HG03432 (cell line): Measurements from ENCODE around the gene ST8SIA1.
"Not testable (repeated sequence)": the region's sequence is repeated elsewhere in the genome, so short reads cannot be mapped to it uniquely, and the experiment has no call there.

Experiments
- ATAC-seq: cut with Tn5 transposase; IDR thresholded peaks from one replicate; pipeline ENCODE4 v1.9.1; 2021; ENCODE audit warnings: mild to moderate bottlenecking, moderate library complexity; ENCODE audit not compliant: unreplicated experiment

Gene ST8SIA1

DNA sequence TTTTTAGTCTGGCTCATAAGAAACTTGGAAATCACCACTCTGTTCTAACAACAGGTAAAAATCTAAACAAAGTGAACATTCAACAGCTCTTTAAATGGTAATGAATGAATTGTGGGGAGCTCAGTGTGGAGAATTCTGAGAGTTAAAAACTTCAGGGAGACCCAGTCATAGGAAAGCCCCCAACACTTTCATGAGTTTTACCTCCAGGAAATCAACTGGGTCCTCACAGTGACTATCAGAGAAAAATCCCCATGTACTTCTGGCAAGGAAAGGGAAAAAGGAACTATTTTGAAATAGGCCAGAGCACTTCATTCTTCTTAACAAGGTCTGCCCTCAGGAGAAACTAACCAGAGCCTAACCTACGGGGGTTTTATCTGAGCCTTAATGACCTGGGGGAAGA is 153.8 kb downstream of the ST8SIA1 start:
- no peak for ATAC-seq

GRCh38 chr12:22173177-22173576 is 161.3 kb downstream of the ST8SIA1 start:
- no peak for ATAC-seq

DNA sequence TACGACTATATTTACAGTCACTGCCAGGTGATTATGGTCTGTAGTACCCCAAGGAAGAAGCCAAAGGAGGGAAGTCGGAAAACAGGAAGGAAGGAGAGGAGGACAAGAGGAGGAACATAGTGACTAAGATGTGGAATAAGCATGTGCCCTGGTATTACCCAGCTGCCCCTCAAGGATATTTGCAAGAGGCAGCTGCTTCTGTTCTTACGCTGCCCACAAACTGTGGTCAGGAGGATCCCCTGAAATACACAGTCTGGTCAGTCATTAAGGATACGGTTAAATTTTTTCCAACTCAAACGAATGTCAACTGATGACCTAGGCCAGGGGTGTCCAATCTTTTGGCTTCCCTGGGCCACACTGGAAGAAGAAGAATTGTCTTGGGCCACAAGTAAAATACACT is 162.0 kb downstream of the ST8SIA1 start:
- ATAC-seq = no peak

DNA sequence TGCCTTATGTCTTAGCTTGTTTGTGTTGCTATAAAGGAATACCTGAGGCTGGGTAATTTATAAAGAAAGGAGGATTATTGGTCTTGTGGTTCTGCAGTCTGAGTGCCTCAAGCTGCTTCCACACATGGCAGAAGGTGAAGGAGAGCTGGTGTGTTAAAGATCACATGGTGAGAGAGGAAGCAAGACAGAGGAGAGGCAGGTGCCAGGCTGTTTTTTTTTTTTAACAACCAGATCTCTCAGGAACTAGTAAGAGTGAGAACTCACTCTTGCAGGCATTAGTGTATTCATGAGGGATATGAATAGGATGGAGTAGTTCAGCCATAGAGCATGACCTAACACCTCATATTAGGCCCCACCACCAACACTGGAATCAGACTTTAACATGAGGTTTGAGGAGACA is 165.1 kb downstream of the ST8SIA1 start:
- ATAC-seq = no peak

- peak; percentile 67 for ATAC-seq
These were observed 170.4 kb downstream of the ST8SIA1 start for GRCh38 chr12:22164139-22164538.

- ATAC-seq = no peak
These were observed 170.9 kb downstream of the ST8SIA1 start for GRCh38 chr12:22163594-22163993.

GRCh38 chr12:22160396-22161003 is 174.0 kb downstream of the ST8SIA1 start:
- no peak for ATAC-seq

GRCh38 chr12:22149286-22149685 is 185.2 kb downstream of the ST8SIA1 start:
- ATAC-seq = not testable (repeated sequence)

DNA sequence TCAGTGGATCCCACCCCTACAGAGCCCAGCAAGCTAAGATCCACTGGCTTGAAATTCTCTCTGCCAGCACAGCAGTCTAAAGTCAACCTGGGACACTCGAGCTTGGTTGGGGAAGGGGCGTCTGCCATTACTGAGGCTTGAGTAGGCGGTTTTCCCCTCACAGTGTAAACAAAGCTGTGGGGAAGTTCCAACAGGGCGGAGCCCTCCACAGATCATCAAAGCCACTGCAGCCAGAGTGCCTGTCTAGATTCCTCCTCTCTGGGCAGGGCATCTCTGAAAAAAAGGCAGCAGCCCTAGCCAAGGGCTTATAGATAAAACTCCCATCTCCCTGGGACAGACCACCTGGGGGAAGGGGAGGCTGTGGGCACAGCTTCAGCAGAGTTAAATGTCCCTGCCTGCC is 187.8 kb downstream of the ST8SIA1 start:
- ATAC-seq = not testable (repeated sequence)
